ENCODE data around the gene BHLHE40. TPM values are rescaled to one million over a fixed set of nuclear protein-coding genes. Genes with fewer than 3 reads are reported as not detected.

BHLHE40 gene
- total RNA-seq, 1 donor from 2014 or later: 52.2 TPM

- peak in 1 of 2 donors; percentile 82 for DNase-seq (ENCODE audit: low spot score in 2 of 2)
- intact Hi-C loops (cut with DNase I): no loop called here
- Histone ChIP-seq H3K4me1 (peaks cover 2 to 13% of the 10 kb centered on the region in 2 donors), H3K9me3 (no peaks in the 10 kb centered on the region), H3K36me3 (no peaks in the 10 kb centered on the region), H3K27ac (peak overlapping the region; percentile 78 to 81), H3K4me3 (no peak overlapping the region), H3K27me3 (no peaks in the 10 kb centered on the region)
- TF ChIP-seq CTCF (IDR thresholded peaks at IDR 0.05): no peak
Observed at GRCh38 chr3:5017925-5018531, 38.8 kb downstream of the BHLHE40 start.

GRCh38 chr3:5019411-5020241 is 40.4 kb downstream of the BHLHE40 start:
- no peak overlapping the region for H3K4me3 ChIP-seq
- H3K9me3 ChIP-seq: no peaks in the 10 kb centered on the region
- peak overlapping the region; percentile 27 to 40 for H3K27ac ChIP-seq
- no peaks in the 10 kb centered on the region for H3K27me3 ChIP-seq
- intact Hi-C loops (cut with DNase I): loop anchor here (10.0 kb wide), 1 partner anchor 435 kb away; no protein-coding TSS in a partner anchor
- no peak for DNase-seq (ENCODE audit: low spot score in 2 of 2)
- H3K4me1 ChIP-seq: peaks cover 2 to 24% of the 10 kb centered on the region in 2 donors
- no peaks in the 10 kb centered on the region for H3K36me3 ChIP-seq
- TF ChIP-seq CTCF (IDR thresholded peaks at IDR 0.05): no peak

GRCh38 chr3:5020242-5020722 is 41.0 kb downstream of the BHLHE40 start:
- intact Hi-C loops (cut with DNase I): loop anchor here (10.0 kb wide), 1 partner anchor 435 kb away; no protein-coding TSS in a partner anchor
- Histone ChIP-seq H3K27ac (peak overlapping the region; percentile 27 to 40), H3K27me3 (no peaks in the 10 kb centered on the region), H3K36me3 (no peaks in the 10 kb centered on the region), H3K4me1 (peaks cover 2 to 24% of the 10 kb centered on the region in 2 donors), H3K4me3 (no peak overlapping the region), H3K9me3 (no peaks in the 10 kb centered on the region)
- DNase-seq (ENCODE audit: low spot score in 2 of 2): no peak
- no peak for TF ChIP-seq CTCF (IDR thresholded peaks at IDR 0.05)

- peaks cover 2 to 30% of the 10 kb centered on the region in 2 donors for H3K4me1 ChIP-seq
- TF ChIP-seq CTCF (IDR thresholded peaks at IDR 0.05): no peak
- no peaks in the 10 kb centered on the region for H3K9me3 ChIP-seq
- intact Hi-C loops (cut with DNase I): loop anchor here (2.0 to 10.0 kb wide), 3 partner anchors 27 to 437 kb away; no protein-coding TSS in a partner anchor
- no peak for DNase-seq (ENCODE audit: low spot score in 2 of 2)
- H3K36me3 ChIP-seq: no peaks in the 10 kb centered on the region
- peak overlapping the region; percentile 88 to 94 for H3K27ac ChIP-seq
- H3K27me3 ChIP-seq: no peaks in the 10 kb centered on the region
- no peak overlapping the region for H3K4me3 ChIP-seq
Observed at GRCh38 chr3:5021116-5022092, 42.2 kb downstream of the BHLHE40 start.
